Hepatocyte (in vitro differentiated cells): ENCODE results near the gene SCYGR6.

Experiments used
- EZH2 ChIP-seq: fragments of 200-600 bp; sonication (generic); IDR thresholded peaks from 2 replicates; pipeline ENCODE4 v1.6.1; 2016; ENCODE audit warnings: antibody characterized with exemption, mild to moderate bottlenecking, borderline replicate concordance
- EZH2phosphoT487 ChIP-seq: fragments of 200-600 bp; sonication (generic); IDR thresholded peaks from one replicate; pipeline ENCODE4 v1.6.1; 2018; ENCODE audit warnings: antibody characterized with exemption, mild to moderate bottlenecking, low read depth, moderate library complexity; ENCODE audit not compliant: unreplicated experiment, severe bottlenecking
- TF ChIP-seq, protein P1 (sequence below): fragments of 200-600 bp; sonication (generic); IDR thresholded peaks from 2 replicates; pipeline ENCODE4 v1.5.1; 2016; ENCODE audit warnings: antibody characterized with exemption, mild to moderate bottlenecking; ENCODE audit not compliant: poor library complexity

DNA sequence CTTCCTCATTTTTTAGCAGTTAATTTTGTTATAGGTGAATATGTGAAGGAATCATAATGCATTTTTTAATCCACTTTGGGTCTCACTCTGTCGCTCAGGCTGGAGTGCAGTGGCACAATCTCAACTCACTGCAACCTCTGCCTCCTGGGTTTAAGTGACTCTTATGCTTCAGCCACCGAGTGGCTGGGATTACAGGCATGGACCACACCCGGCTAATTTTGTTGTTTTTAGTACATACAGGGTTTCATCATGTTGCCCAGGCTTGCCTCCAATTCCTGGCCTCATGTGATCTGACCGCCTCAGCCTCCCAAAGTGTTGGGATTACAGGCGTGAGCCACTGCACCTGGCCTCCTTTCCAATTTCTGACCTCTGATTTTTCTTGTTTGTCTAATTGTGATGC lies 40.3 kb downstream of the SCYGR6 start:
- TF ChIP-seq, protein P1, sequence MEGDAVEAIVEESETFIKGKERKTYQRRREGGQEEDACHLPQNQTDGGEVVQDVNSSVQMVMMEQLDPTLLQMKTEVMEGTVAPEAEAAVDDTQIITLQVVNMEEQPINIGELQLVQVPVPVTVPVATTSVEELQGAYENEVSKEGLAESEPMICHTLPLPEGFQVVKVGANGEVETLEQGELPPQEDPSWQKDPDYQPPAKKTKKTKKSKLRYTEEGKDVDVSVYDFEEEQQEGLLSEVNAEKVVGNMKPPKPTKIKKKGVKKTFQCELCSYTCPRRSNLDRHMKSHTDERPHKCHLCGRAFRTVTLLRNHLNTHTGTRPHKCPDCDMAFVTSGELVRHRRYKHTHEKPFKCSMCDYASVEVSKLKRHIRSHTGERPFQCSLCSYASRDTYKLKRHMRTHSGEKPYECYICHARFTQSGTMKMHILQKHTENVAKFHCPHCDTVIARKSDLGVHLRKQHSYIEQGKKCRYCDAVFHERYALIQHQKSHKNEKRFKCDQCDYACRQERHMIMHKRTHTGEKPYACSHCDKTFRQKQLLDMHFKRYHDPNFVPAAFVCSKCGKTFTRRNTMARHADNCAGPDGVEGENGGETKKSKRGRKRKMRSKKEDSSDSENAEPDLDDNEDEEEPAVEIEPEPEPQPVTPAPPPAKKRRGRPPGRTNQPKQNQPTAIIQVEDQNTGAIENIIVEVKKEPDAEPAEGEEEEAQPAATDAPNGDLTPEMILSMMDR = no peak
- TF ChIP-seq EZH2 = no peak
- TF ChIP-seq EZH2phosphoT487 = no peak
